ENCODE measurements around the gene TEX29. TPM values are rescaled to one million over a fixed set of nuclear protein-coding genes. Genes with fewer than 3 reads are reported as not detected.

The TEX29 gene
- total RNA-seq, 1 donor from 2014 or later: 0.20 TPM

DNA sequence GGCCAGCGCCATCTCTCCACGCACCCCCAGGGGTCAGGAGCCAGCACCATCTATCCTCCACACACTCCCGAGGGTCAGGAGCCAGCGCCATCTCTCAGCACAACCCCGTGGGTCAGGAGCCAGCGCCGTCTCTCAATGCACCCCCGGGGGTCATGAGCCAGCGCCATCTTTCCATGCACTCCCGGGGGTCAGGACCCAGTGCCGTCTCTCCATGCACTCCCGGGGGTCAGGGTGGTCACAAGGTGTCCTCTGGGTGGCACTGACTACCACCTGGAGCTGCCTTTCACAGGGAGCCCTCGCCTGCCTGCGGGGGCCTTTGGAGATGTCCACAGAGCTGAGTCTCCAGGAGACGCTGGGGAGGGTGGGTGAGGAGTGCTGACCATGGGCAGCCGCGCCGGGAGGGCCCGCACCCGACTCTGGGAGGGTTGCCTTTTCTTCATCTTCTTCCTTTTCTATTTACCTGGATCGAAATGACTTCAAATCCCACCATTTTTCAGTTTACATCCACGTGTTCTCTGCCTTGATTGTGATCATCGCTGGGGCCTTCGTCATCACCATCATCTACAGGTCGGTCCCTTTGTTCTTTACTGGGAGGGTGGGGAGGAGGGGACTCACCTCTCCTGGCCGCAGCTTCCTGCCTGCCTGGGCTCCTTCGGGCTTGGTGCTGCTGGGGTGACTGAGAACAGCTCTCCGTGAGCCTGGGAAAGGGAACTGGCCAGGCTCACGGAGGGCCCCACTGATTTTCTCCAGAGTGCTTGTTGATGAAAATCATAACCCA, 19.1 kb downstream of the TEX29 start:
- no peak for DNase-seq (ENCODE audit: low read depth in 2 of 2)

- no peak for DNase-seq (ENCODE audit: low read depth in 2 of 2)
Observed at GRCh38 chr13:111341886-111342285, 21.4 kb downstream of the TEX29 start.

GRCh38 chr13:111342721-111343120, 22.3 kb downstream of the TEX29 start:
- no peak for DNase-seq (ENCODE audit: low read depth in 2 of 2)

DNA sequence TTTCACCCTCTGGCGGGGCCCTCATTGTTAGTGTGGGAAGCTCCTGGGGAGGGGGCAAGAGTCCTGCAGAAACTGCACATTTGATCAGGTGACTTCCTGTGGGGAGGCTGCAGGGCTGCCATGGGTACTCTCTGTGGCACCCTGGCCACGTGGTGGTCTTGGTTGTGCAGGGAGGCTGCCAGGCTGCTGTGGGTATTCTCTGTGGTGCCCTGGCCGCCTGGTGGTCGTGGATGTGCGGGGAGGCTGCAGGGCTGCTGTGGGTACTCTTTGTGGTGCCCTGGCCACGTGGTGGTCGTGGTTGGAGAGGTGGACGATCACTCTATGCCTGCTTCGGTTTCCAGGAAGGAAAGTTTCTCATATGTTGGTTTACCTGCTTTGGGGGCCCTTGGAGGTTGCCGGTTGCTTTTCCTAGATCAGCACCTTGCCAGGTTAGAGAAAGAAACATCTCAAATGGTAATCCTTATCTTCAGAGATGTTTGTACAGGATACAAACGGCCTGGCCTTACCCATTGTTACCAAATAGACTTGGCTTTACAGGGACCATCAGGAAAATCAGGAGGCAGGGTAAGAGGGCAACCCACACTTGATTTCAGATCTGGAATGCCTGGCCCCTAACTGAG, 22.9 kb downstream of the TEX29 start:
- DNase-seq (ENCODE audit: low read depth in 2 of 2): no peak

DNA sequence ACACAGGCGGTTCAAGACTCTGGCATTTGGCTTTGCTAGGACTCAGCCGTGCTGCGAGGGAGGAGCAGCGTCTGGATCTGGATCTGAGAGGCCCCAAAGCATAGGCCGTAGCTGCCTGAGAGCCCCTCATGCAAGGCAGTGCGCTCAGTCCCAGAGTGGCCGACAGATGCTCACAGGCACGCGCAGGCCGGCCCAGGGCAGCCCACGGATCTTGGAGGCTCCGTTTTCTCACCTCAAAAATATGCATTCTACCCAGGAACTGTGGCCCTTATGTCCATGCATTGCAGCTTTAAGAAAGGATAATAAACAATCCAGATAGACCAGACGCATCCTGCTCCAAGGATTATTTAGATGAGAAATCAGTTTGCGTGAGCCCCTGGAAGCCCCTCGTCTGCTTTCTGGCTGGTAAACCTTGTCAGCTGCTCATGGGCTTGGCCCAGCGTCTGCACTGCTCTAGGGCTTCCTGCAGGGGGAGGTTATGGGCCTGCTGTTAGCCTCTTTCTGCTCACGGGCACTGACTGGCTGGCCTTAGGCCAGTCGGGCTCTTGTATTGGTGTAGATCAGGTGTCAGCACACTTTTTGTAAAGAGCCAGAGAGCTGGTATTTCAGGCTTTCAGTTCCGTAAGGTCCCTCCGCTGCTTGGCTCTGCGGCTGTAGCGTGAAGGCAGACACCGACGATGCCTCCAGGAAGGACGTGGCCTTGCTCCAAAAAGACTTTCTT, 24.2 kb downstream of the TEX29 start:
- no peak for DNase-seq (ENCODE audit: low read depth in 2 of 2)

DNA sequence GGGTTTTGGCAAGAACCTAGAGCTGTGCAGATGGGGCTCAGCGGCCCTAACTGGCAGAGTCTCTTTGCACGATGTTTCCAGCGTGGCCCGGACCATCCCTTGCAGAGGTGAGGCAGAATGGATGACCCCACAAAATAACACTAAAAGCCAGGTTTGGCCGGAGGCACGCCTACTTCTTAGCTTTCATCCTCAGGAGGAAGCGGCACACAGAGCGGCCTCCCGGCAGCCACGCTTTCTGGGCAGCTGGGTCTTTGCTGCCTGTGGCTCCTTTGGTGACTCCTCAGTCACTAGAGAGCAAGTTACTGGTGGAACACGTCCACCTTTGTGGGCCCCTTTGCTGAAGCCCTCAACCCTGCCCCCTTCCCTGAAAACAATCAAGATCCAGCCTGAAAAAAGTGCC, 25.2 kb downstream of the TEX29 start:
- DNase-seq (ENCODE audit: low read depth in 2 of 2): no peak

DNA sequence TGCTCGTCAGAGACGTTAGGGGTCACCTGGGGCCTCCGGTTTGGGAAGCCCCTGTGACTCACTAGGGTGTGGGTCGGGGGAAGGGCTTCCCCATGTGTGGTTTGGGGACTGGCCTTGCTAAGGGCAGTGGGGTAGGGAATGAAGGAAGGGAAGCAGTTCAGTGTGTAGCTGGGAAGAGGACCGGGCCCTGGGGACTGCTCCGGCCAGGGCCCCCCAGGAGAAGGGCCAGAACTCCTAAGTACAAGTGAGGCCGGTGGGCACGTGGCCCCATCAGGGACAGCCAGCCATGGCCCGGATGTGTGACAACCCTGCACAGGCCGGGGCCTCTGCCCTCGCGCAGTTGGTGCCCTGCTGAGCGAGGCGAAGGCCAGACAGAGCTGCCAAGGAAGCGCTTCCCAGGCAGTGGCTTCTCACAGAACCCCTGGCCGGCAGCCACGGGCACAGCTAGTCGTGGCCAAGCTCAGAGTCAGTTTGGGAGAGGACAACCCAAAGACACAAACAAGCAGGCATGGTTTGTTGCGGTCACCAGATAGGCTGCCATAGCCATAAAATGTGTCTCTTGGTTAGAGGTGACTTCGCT, 25.7 kb downstream of the TEX29 start:
- no peak for DNase-seq (ENCODE audit: low read depth in 2 of 2)

DNA sequence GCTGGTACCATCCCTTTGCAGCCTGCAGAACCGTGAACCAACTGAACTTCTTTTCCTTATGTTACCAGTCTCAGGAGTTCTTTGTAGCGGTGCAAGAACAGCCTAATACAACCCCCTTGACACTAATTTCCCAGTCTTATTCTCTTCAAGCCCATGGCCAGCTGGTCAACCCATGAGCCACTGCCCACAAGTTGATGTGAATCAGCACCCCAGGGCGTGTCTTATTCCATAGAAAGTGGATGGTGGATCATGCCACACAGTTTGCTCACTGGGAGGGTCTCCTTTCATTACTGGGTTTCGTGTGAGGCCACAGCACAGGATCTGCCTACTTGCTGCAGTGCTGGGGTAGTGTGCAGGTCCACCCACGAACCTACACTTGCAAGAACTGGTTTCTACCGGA, 27.0 kb downstream of the TEX29 start:
- DNase-seq (ENCODE audit: low read depth in 2 of 2): no peak

DNA sequence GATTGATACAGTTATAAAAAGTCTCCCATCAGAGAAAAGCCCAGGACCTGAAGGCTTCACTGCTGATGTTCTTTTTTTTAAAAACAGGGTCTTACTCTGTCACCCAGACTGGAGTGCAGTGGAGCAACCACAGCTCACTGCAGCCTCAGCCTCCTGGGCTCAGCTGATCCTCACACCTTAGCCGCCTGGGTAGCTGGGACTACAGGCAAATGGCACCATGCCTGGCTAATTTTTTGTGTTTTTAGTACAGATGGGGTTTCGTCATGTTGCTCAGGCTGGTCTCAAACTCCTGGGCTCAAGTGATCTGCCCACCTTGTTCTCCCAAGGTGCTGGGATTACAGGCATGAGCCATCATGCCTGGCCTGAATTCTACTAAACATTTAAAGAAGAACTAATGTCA, 33.1 kb downstream of the TEX29 start:
- DNase-seq (ENCODE audit: low read depth in 2 of 2): no peak

GRCh38 chr13:111354789-111355188, 34.3 kb downstream of the TEX29 start:
- no peak for DNase-seq (ENCODE audit: low read depth in 2 of 2)

DNA sequence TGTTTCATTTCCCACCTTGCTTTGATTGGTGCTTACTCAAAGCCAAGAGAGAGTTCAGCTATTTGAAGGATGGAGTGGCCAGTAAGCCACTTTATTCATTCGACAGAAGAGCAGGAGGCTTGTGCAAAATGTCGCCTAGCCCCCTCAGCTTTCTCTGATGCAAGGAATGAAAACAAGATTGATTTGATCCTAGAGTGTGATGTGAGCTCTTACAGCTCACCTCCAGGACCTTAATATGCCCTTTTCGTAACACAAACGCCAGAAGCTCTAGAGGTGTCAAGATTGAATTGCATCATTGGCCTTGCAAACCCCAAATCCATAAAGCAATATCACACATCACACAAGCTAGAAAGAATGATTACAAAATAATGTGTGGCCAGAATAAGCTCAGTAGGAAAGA, 36.4 kb downstream of the TEX29 start:
- DNase-seq (ENCODE audit: low read depth in 2 of 2): no peak

- no peak for DNase-seq (ENCODE audit: low read depth in 2 of 2)
Observed at GRCh38 chr13:111359237-111359915, 38.9 kb downstream of the TEX29 start.

DNA sequence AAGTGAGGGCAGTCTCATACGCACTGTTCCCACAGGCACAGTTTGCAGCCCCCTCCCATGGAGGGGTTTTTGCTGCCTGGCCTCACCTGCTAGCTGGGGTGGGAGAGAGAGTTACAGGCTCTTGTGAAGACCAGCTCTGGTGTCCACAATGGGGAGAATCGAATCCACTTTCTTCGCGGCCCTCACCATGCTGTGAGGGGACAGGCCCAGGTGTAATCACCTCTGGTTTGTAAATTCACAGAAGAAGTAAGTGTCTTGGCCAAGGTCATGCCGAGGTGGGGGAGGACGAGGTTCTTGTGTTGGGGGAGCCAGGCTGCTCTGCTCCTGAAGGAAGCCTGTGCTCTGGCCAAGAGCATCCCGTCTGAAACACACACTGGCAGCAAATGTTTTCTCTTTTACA, 39.5 kb downstream of the TEX29 start:
- no peak for DNase-seq (ENCODE audit: low read depth in 2 of 2)

GRCh38 chr13:111360452-111360851, 40.0 kb downstream of the TEX29 start:
- DNase-seq (ENCODE audit: low read depth in 2 of 2): no peak

DNA sequence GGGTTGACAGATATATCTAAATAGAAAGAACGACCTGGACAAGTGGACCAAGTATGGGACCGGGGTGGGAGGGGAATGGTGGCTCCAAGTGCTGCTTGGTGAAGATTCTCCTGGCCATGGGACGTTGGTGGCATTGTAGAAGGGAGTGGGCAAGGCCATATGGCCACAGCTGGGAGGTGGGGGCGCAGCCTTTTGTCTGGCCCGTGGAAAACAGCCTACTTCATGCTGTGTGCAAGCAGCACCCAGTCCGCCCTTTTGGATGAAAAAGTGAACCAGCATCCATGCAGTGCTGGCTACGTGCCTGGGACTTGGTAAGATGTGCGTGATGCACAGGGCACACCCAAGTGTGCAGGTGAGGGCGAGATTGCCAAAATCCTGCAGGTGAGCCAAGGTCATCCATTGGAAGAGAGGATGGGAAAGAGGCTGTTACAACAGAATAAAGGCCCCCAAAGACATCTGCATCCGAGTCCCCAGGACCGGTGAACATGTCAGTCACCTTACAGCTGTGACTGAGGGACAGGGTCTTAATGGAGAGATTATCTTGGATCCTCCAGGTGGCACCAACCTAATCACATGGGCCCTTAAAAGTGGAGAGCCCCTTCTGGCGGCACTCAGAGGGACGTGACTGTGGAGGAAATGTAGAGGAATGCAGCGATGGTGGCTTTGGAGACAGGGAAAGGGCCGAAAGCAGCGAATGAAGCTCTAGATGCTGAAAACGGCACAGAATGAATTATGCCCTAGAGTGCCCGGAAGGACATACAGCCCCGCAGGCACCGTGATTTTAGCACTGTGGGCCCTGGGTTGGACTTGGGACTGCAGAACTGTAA, 40.8 kb downstream of the TEX29 start:
- no peak for DNase-seq (ENCODE audit: low read depth in 2 of 2)

GRCh38 chr13:111361873-111362648, 41.6 kb downstream of the TEX29 start:
- DNase-seq (ENCODE audit: low read depth in 2 of 2): no peak

- no peak for DNase-seq (ENCODE audit: low read depth in 2 of 2)
Observed at GRCh38 chr13:111363121-111363520, 42.7 kb downstream of the TEX29 start.

- DNase-seq (ENCODE audit: low read depth in 2 of 2): no peak
Observed at GRCh38 chr13:111363591-111363990, 43.1 kb downstream of the TEX29 start.

DNA sequence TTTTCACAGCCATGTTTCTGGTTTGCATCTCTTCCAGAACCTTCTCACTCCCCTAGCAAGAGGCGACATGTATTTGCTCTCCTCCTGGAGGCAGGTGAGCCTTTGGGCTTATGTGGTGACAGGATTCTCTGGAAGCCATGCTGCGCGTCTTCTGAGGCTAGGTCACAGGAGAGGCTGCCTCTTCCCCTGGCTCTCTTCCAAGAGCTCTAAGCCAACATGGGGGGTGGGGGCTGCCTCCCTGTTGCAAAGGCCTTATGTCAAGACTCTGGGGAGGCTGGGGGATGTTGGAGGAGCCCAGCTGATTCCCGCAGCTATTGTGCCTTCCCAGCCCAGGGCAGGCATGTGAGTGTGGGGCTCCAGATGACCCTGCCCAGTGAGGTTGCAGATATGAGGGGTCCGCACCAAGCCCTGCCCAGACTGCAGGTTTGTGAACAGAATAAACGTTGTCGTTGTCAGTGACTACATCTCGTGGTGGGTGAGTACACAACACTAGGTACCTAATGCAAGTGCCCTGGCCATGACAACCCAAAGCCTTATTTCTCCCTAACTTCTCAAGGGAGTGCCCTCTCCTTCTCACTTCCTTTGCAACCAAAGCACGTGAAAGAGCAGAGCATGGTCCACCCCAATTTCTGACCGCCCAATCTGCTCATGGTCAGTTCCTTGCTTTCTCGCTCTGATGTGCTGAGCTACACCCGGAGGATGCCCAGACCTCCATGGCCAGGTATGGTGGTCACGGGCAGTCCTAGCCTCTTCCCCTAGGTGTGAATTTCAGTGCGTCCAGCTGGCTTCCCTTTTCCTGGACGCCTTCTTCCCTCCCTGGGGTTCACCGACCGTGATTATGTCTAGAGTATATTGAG, 44.9 kb downstream of the TEX29 start:
- DNase-seq (ENCODE audit: low read depth in 2 of 2): no peak

Data from lung microvascular endothelial cell (primary cell).